K562 (cell line): ENCODE data around the gene SMARCA4. TPM values are rescaled to one million over a fixed set of nuclear protein-coding genes. Genes with fewer than 3 reads are reported as not detected.

ENCODE experiments used
- ARID1B ChIP-seq: fragments of 450-650 bp; IDR thresholded peaks from 2 replicates; pipeline ENCODE4 v1.6.1; 2016; ENCODE audit warnings: antibody characterized with exemption, mild to moderate bottlenecking, inconsistent platforms
- CEBPB ChIP-seq: fragments of 450-650 bp; IDR thresholded peaks from 2 replicates; pipeline ENCODE4 v1.6.1; 2016; ENCODE audit warnings: missing genetic modification characterization, missing compliant biosample characterization
- CHD7 ChIP-seq: fragments of 200-600 bp; sonication (generic); IDR thresholded peaks from one replicate; pipeline ENCODE4 v1.6.1; 2012; ENCODE audit warnings: mild to moderate bottlenecking, low read depth, low read length, inconsistent platforms
- GATAD2B ChIP-seq: fragments of 450-650 bp; IDR thresholded peaks from 2 replicates; pipeline ENCODE4 v1.6.1; 2017; ENCODE audit warnings: mild to moderate bottlenecking, borderline replicate concordance
- MEF2A ChIP-seq: IDR thresholded peaks from 2 replicates; pipeline ENCODE4 v1.6.1; 2011; ENCODE audit warnings: low read depth, mild to moderate bottlenecking, low read length, moderate library complexity; ENCODE audit not compliant: control insufficient read depth
- MTA3 ChIP-seq: fragments of 450-650 bp; formaldehyde crosslinking; IDR thresholded peaks from 2 replicates; pipeline ENCODE4 v1.6.1; 2017; ENCODE audit warnings: mild to moderate bottlenecking, borderline replicate concordance
- NR3C1 ChIP-seq: sonication (generic); formaldehyde crosslinking; IDR thresholded peaks from 2 replicates; pipeline ENCODE4 v1.8.1; 2022; ENCODE audit warnings: missing genetic modification reagents
- POLR2H ChIP-seq: IDR thresholded peaks from 2 replicates; pipeline ENCODE4 v1.6.1; 2016; ENCODE audit warnings: missing genetic modification characterization, low read depth, mild to moderate bottlenecking, control low read depth, missing compliant biosample characterization, moderate library complexity
- PPARD ChIP-seq: fragments of 250-450 bp; sonication (Bioruptor Pico); IDR thresholded peaks from 2 replicates; pipeline ENCODE4 v1.8.0; 2022; ENCODE audit warnings: inconsistent platforms, mild to moderate bottlenecking, moderate library complexity
- RBBP5 ChIP-seq: fragments of 200-600 bp; sonication (generic); IDR thresholded peaks from 2 replicates; pipeline ENCODE4 v1.6.1; 2012; ENCODE audit warnings: borderline replicate concordance, mild to moderate bottlenecking, low read length, control low read depth, inconsistent platforms; ENCODE audit not compliant: insufficient read depth, poor library complexity, severe bottlenecking
- SPI1 ChIP-seq: IDR thresholded peaks from 2 replicates; pipeline ENCODE4 v1.6.1; 2011; ENCODE audit warnings: low read depth, low read length, control low read depth, borderline replicate concordance
- TAL1 ChIP-seq: fragments of 450-650 bp; IDR thresholded peaks from 2 replicates; pipeline ENCODE4 v1.6.1; 2016; ENCODE audit warnings: mild to moderate bottlenecking
- TARDBP ChIP-seq: fragments of 450-650 bp; IDR thresholded peaks from 2 replicates; pipeline ENCODE4 v1.6.1; 2016
- TCFL5 ChIP-seq: fragments of 250-450 bp; sonication (Bioruptor Pico); conservative IDR thresholded peaks from 2 replicates; pipeline ENCODE4 v1.6.1; 2021; ENCODE audit warnings: mild to moderate bottlenecking, moderate library complexity, matching md5 sums
- ZFX ChIP-seq: sonication (generic); formaldehyde crosslinking; IDR thresholded peaks from 2 replicates; pipeline ENCODE4 v1.8.0; 2022; ENCODE audit warnings: mild to moderate bottlenecking, missing genetic modification reagents, moderate library complexity
- ZKSCAN8 ChIP-seq: fragments of 200-800 bp; sonication (Bioruptor generic); IDR thresholded peaks from 2 replicates; pipeline ENCODE4 v1.6.1; 2016; ENCODE audit warnings: missing genetic modification characterization, missing compliant biosample characterization
- ZNF324 ChIP-seq: fragments of 250-450 bp; sonication (Bioruptor Pico); IDR thresholded peaks from 2 replicates; pipeline ENCODE4 v1.4.0; 2020; ENCODE audit warnings: mild to moderate bottlenecking
- ZNF57 ChIP-seq: fragments of 450-650 bp; formaldehyde crosslinking; IDR thresholded peaks from 2 replicates; pipeline ENCODE4 v1.4.0; 2020; ENCODE audit warnings: mild to moderate bottlenecking, moderate library complexity
- polyA plus RNA-seq, 8 experiments: library from polyadenylated mRNA; depleted of rRNA in 4 of 8; stranded (reverse) in 5 of 8; unstranded in 3 of 8; fragments of >200 nt; fragmentation: Nextera tagmentation in 2 of 8; fragmentation: Illumina TruSeq in 1 of 8; extraction: Ambion mirVana in 2 of 8; extraction: Trizol in 1 of 8; gene quantifications; 2 replicates each; pipeline versions ENCODE4 v1.2.1 to v1.2.3, GENCODE V29; 2011 to 2014; ENCODE audit warnings: inconsistent platforms in 1 of 8, missing spikeins in 1 of 8
- total RNA-seq, 7 experiments: library from RNA; depleted of rRNA in 6 of 7; stranded (reverse); fragments of >200 nt in 6 of 7; fragmentation: Illumina TruSeq in 2 of 7; extraction: Trizol in 2 of 7; gene quantifications; 2 replicates each; pipeline versions ENCODE4 v1.2.1 to v1.2.3, GENCODE V29; 2011 to 2021; ENCODE audit warnings: low replicate concordance in 1 of 7

The SMARCA4 gene
- total and polyA plus RNA-seq, 9 of the 15 experiments (the other 6 are each of a cell fraction or from before 2014, with no cell fraction given), result 19.3 to 207 (median 52.1) TPM

GRCh38 chr19:10928563-10929401, 32.0 kb upstream of the SMARCA4 start, which contains the start of the genes TIMM29 and YIPF2 (continued):
- TF ChIP-seq CHD7 (no peak), ZFX (CRISPR knock-in tag) (peak; percentile 84), ARID1B (no peak), CEBPB (tag) (no peak), PPARD (CRISPR knock-in tag) (no peak), TCFL5 (CRISPR knock-in tag) (no peak), MTA3 (peak; percentile 80), MEF2A (0 out of 2 replicates have a peak, but pooled peaks have one; percentile 42), POLR2H (tag) (no peak), TARDBP (peak; percentile 71; the same call in 1 of the 2 replicates), GATAD2B (no peak; the same call in 1 of the 2 replicates), RBBP5 (peak; percentile 99), SPI1 (peak; percentile 45; the same call in 1 of the 2 replicates), ZNF57 (CRISPR knock-in tag) (0 out of 2 replicates have a peak, but pooled peaks have one; percentile 29), ZKSCAN8 (CRISPR knock-in tag) (no peak), ZNF324 (CRISPR knock-in tag) (no peak), NR3C1 (CRISPR knock-in tag) (no peak), TAL1 (no peak)
